Effector CD8-positive, alpha-beta T cell (primary cell): ENCODE measurements around the gene AK5.

ENCODE experiments used
- DNase-seq: peaks from one replicate; lab custom pipeline; 2025; lab: John Stamatoyannopoulos, UW

Gene AK5

GRCh38 chr1:77541162-77541545 is 259.3 kb downstream of the AK5 start:
- DNase-seq: no peak

- no peak for DNase-seq
These were observed 261.1 kb downstream of the AK5 start for GRCh38 chr1:77542813-77543420.

DNA sequence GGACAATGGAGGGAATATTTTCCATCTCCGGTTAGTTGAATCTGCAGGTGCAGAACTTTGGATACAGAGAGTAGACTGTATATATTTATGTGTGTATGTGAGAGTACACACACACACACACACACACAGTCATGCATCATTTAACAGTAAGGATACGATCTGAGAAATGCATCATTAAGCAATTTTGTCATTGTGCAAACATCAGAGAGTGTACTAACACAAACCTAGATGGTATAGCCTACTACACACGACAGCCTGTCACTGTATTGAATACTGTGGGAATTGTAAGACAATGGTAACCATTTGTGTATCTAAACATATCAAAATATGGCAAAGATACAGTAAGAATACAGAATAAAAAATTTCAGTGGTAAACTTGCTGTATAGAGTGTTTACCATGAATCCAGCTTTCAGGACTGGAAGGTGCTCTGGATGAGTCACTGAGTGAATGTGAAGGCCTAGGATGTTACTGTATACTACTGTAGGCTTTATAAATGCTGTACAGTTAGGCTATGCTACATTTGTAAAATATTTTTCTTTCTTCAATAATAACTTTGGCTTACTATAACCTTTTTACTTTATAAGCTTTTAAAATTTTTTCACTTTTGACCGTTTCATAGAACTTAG is 262.1 kb downstream of the AK5 start:
- no peak for DNase-seq

GRCh38 chr1:77544845-77545244 is 263.0 kb downstream of the AK5 start:
- no peak for DNase-seq

- no peak for DNase-seq
These were observed 264.2 kb downstream of the AK5 start for GRCh38 chr1:77545970-77546369.

DNA sequence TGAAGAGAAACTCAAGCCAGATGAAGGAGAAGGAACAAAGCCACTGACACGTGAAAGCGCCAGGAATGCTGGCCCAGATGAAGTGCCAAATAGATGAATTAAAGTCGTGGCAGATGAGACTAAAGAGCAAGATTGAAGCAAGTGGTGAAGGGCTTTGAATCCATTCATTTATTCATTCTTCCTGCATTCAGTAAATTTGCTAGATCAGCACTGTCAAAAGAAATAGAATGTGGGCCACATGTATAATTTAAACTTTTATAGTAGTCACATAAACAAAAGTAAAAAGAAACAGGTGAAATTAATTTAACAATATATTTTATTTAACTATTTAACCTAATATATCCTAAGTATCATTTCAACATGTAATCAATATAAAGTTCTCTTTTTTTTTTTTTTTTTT is 265.1 kb downstream of the AK5 start:
- DNase-seq: no peak

GRCh38 chr1:77548285-77548684 is 266.5 kb downstream of the AK5 start:
- no peak for DNase-seq

- no peak for DNase-seq
These were observed 268.3 kb downstream of the AK5 start for GRCh38 chr1:77550135-77550534.

- no peak for DNase-seq
These were observed 270.8 kb downstream of the AK5 start for GRCh38 chr1:77552626-77553025.

DNA sequence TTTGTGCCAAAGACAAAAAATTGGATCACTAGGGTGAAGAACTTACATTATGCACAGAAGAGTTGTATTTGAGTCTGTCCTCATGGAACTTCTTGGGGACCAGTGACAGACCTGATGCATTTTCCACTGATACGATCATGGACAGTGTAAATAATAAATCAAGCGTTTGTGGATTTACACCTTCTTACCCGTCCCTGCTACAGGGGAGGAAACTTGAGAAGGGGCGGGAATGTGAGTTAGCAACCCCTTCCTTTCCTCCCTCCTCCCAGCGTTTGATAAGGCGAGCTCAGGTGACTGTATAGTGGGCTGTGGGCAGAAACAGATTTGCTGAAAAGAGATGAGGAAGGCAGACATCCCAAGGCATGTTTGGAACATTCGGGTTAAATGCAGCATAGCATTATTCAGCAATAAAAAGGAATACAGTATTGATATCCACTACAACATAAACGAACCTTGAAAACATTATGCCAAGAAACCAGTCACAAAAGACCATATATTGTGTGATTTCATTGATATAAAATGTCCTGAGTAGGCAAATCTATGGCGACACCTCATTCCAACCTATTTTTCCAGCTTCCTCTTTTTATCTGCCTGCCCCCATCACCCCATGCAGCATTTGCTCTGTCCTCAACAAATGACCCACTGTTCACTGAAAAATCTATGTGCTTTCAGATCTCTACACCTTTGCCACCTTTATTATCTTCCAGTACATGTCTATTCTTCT is 271.9 kb downstream of the AK5 start:
- DNase-seq: no peak

- DNase-seq: no peak
These were observed 274.2 kb downstream of the AK5 start for GRCh38 chr1:77556045-77556444.

DNA sequence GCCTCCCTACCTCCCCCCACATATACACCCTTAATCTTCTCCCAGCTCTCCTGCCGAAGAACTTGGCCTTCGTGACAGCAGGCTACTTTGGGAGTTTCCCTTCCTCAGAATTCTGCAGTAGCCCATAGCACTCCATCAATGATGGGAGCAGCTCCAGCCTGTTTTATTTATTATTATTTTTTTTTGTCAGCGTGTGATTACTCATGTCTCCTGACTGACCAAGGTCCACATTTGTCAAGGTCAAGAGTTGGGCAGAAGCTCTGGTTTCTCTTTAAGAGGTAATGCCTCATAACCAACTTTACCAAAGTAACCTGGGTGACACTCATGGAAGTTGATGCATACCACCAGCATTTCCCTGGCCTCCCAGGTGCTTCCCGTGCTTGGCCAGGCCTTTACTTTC is 275.2 kb downstream of the AK5 start:
- DNase-seq: no peak

GRCh38 chr1:77558591-77559164 is 276.9 kb downstream of the AK5 start:
- no peak for DNase-seq

- no peak for DNase-seq
These were observed 278.9 kb downstream of the AK5 start for GRCh38 chr1:77560741-77561140.

GRCh38 chr1:77562596-77563150 is 280.9 kb downstream of the AK5 start:
- no peak for DNase-seq

DNA sequence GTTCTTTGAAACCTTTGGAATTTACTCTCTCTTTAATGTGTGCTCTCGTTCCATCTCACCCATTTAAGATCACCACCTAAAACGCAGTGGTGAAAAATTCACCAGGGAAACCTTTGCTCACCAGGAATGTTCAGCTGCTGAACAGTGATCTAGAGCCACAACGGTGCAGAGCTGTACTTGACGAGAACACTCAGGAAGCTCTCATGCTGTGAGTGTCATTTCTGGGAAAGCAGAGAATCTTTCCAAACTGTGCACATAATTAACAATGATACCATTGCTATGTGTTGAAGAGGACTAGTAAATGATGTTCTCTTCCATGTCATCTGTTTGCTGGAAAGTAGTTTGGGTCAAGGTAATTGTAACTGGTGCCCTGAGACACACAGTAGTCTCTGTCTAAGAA is 283.5 kb downstream of the AK5 start:
- no peak for DNase-seq

GRCh38 chr1:77571642-77572041 is 289.8 kb downstream of the AK5 start:
- DNase-seq: no peak

DNA sequence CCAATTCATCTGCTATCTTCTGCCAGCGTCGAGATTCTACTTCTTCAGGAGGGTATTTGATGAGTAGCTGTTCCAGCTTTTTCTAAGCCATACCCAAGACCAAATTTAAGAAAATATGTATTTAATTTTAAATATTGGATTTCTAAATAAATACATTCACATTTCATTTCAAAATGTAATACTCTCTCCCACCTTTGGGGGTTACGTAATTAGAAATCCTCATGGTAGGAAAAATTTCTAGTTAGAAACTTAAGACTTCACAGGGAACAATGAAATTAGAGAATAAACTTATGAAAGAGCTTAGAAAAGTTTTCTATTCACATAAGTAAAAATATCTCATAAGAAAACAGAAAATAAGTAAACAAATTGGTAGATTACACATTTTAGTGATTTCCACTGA is 297.7 kb downstream of the AK5 start:
- DNase-seq: no peak

DNA sequence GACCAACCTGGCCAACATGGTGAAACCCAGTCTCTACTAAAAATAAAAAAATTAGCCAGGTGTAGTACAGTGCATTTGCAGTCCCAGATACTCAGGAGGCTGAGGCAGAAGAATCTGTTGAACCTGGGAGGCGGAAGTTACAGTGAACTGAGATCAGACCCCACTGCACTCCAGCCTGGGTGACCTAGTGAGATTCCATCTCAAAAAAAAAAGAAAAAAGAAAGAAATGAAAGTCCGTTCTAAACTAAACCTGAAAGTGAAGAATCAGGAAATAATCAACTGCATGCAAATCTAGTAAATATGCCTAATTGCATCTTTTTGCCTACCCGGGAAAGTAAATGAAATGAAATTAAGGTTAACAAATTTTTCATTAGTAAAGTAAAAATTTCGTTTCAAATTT is 301.1 kb downstream of the AK5 start:
- DNase-seq: no peak

DNA sequence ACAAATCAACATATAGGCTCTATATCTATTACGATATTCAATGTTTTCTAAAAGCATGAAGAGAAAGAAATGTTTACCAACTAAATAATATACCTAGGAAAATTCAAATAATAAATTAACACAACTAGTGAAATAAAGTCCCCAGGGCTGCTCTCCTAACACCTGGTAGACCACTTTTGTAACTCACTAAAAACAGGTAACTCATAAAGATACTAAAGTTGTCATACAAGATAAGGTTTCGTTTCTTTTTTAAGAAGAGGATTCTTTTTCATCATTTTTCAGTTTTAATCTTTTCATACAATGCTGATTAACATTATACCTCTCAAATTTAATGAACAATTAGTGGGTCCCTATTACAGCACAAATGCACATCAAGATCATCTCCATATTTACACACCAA is 301.7 kb downstream of the AK5 start:
- DNase-seq: no peak

- no peak for DNase-seq
These were observed 303.1 kb downstream of the AK5 start for GRCh38 chr1:77584884-77585283.

GRCh38 chr1:77585610-77586314 is 303.9 kb downstream of the AK5 start:
- DNase-seq: no peak
